Left ventricle myocardium inferior (tissue), 1 donor: ENCODE measurements around the gene MDH1. TPM values are rescaled to one million over a fixed set of nuclear protein-coding genes. Genes with fewer than 3 reads are reported as not detected.
"Not testable (repeated sequence)": the region's sequence is repeated elsewhere in the genome, so short reads cannot be mapped to it uniquely, and the experiment has no call there.

Source experiments
- DNase-seq: peaks from one replicate; pipeline ENCODE4 v3.0.0-alpha.2; 2020
- H3K27ac ChIP-seq: fragments of 200-600 bp; replicated peaks from 2 replicates; pipeline ENCODE4 v1.8.0; 2021
- H3K27me3 ChIP-seq: fragments of 200-600 bp; 2 replicates; pipeline ENCODE4 v1.8.0; 2021; ENCODE audit warnings: low read depth
- H3K36me3 ChIP-seq: fragments of 200-600 bp; 2 replicates; pipeline ENCODE4 v1.8.0; 2021
- H3K4me1 ChIP-seq: fragments of 200-600 bp; 2 replicates; pipeline ENCODE4 v1.8.0; 2021
- H3K4me3 ChIP-seq: fragments of 200-600 bp; 2 replicates; pipeline ENCODE4 v1.8.0; 2021; ENCODE audit warnings: mild to moderate bottlenecking, moderate library complexity
- H3K9me3 ChIP-seq: fragments of 200-600 bp; replicated peaks from 2 replicates; pipeline ENCODE4 v1.8.0; 2021
- intact Hi-C: fragments of 100-400 bp; cut with micrococcal nuclease; formaldehyde crosslinking; loops from one replicate; pipeline ENCODE4 v1.11.0; 2022
- total RNA-seq: library from RNA; stranded (reverse); fragmentation: NEBNext Ultra II Directional; extraction: Animal tissue kit (Norgen Biotek cat#: 25700); gene quantifications from one replicate; pipeline ENCODE4 v1.2.1, GENCODE V29; 2021
- TF ChIP-seq, protein P1 (sequence below): fragments of 200-600 bp; IDR thresholded peaks from 2 replicates; pipeline ENCODE4 v1.8.0; 2021; ENCODE audit warnings: antibody characterized with exemption, mild to moderate bottlenecking, borderline replicate concordance
- donor health status: DM: no; HTN: yes; CAD: no; lungs with severe emphysema.

MDH1 gene
- total RNA-seq, 1 donor from 2014 or later, result 1,481 TPM

DNA sequence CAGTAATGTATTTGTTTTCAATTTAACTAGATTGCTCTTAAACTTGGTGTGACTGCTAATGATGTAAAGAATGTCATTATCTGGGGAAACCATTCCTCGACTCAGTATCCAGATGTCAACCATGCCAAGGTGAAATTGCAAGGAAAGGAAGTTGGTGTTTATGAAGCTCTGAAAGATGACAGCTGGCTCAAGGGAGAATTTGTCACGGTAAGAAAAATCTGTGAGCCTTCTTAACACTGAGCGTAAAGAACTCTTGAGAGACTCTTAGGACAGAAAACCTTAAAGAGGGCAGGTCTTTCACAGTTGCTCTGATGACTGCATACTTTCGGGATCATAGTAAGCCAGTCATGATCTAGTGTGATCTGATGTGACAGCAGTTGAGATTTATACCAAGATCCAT lies 15.9 kb downstream of the MDH1 start:
- DNase-seq, result no peak
- H3K27ac ChIP-seq, result no peak overlapping the region
- peaks cover 84% of the 10 kb centered on the region for H3K36me3 ChIP-seq
- peaks cover 14% of the 10 kb centered on the region for H3K4me1 ChIP-seq
- H3K9me3 ChIP-seq, result no peaks in the 10 kb centered on the region
- intact Hi-C loops, result no loop called here
- H3K27me3 ChIP-seq, result no peaks in the 10 kb centered on the region
- no peak overlapping the region for H3K4me3 ChIP-seq
- TF ChIP-seq, protein P1, sequence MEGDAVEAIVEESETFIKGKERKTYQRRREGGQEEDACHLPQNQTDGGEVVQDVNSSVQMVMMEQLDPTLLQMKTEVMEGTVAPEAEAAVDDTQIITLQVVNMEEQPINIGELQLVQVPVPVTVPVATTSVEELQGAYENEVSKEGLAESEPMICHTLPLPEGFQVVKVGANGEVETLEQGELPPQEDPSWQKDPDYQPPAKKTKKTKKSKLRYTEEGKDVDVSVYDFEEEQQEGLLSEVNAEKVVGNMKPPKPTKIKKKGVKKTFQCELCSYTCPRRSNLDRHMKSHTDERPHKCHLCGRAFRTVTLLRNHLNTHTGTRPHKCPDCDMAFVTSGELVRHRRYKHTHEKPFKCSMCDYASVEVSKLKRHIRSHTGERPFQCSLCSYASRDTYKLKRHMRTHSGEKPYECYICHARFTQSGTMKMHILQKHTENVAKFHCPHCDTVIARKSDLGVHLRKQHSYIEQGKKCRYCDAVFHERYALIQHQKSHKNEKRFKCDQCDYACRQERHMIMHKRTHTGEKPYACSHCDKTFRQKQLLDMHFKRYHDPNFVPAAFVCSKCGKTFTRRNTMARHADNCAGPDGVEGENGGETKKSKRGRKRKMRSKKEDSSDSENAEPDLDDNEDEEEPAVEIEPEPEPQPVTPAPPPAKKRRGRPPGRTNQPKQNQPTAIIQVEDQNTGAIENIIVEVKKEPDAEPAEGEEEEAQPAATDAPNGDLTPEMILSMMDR, result no peak

DNA sequence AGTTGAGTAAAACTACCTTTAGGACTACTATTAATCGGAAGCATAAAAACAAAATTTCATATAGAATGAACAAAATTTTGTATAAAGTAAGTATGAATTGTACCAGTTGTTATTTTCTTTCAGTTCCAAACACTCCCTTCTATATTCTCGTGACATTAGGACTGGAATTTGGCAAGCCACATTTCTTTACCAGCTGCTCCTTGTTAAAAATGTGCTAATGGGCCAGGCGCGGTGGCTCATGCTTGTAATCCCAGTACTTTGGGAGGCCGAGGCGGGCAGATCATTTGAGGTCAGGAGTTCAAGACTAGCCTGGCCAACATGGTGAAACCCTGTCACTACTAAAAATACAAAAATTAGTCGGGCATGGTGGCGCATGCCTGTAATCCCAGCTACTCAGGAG lies 20.1 kb downstream of the MDH1 start:
- H3K4me3 ChIP-seq, H3K27ac ChIP-seq, H3K27me3 ChIP-seq, H3K4me1 ChIP-seq, DNase-seq, H3K9me3 ChIP-seq, intact Hi-C loops: not testable (repeated sequence)
- peaks cover 42% of the 10 kb centered on the region for H3K36me3 ChIP-seq

DNA sequence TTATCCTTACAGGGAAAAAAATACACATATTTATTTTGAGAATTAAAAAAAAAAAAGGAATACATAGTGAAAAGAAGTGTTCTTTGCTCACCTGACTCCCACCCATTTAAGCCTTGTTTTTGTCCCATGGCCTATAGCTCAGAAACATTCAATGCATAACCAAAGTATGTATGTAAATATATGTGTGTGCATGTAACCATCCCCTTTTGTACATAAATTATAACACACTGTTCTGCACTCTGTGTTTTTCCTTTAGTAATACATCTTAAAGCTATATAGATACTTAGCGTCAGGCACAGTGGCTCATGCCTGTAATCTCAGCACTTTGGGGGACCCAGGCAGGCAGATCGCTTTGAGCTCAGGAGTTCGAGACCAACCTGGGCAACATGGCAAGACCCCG lies 21.8 kb downstream of the MDH1 start:
- intact Hi-C loops, result no loop called here
- no peaks in the 10 kb centered on the region for H3K9me3 ChIP-seq
- no peak overlapping the region for H3K4me3 ChIP-seq
- no peak overlapping the region for H3K27ac ChIP-seq
- TF ChIP-seq, protein P1, result no peak
- no peaks in the 10 kb centered on the region for H3K27me3 ChIP-seq
- no peaks in the 10 kb centered on the region for H3K4me1 ChIP-seq
- H3K36me3 ChIP-seq, result peaks cover 26% of the 10 kb centered on the region
- DNase-seq, result no peak

DNA sequence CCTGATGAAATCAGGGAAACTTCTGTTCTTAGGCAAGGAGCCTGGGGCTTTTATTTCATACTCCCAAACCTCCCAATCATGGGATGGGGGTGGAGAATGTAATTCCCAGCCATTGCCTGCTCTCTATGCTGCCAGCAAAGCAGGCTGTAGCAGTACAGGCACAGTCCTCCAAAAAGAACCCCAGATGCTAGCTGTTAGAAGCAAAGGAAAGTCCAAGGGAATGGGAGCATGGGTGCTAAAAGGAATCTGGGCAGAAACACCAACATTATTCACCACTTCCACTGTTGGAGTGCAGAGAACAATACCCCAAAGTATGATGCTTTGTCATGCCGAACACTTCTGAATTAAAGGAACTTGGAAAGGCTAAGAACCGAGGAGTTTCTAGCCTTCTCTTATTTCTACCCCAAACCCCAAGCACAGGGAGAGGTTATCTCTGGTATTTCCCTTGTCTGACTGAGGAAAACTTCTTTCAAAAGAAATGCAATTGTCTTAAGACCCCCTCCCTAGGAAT lies 24.7 kb downstream of the MDH1 start:
- DNase-seq, result no peak
- Histone ChIP-seq H3K27me3 (no peaks in the 10 kb centered on the region), H3K9me3 (no peaks in the 10 kb centered on the region), H3K36me3 (no peaks in the 10 kb centered on the region), H3K27ac (no peak overlapping the region), H3K4me3 (no peak overlapping the region), H3K4me1 (no peaks in the 10 kb centered on the region)
- intact Hi-C loops, result no loop called here
- TF ChIP-seq, protein P1, result no peak

DNA sequence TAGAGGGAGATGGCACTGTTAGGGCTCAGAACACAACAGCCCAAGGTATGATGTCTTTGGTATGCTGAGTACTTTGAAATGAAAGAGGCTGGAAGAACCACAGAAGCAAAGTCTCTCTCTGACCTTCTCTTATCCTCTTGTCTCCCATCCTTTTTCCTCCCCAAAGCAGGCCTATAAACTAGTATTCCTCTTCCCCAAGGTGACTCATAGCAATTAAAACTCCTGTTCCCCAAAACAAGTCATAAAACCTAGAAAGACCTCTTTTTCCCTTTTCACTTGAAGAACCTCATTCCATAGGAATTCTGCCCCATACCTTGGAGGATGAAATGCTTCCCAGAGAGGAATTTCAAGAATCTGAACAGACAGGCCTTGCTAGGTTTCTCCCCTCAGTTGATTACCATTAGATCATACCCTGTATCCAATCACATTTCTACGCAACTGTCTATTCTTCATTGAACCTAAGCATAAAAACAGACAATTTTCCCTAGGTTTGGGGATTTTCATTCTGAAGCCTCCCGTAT lies 25.7 kb downstream of the MDH1 start:
- DNase-seq, result no peak
- H3K27ac ChIP-seq, result no peak overlapping the region
- TF ChIP-seq, protein P1, result no peak
- H3K4me3 ChIP-seq, result no peak overlapping the region
- intact Hi-C loops, result no loop called here
- H3K9me3 ChIP-seq, result no peaks in the 10 kb centered on the region
- H3K36me3 ChIP-seq, result no peaks in the 10 kb centered on the region
- H3K4me1 ChIP-seq, result no peaks in the 10 kb centered on the region
- no peaks in the 10 kb centered on the region for H3K27me3 ChIP-seq

DNA sequence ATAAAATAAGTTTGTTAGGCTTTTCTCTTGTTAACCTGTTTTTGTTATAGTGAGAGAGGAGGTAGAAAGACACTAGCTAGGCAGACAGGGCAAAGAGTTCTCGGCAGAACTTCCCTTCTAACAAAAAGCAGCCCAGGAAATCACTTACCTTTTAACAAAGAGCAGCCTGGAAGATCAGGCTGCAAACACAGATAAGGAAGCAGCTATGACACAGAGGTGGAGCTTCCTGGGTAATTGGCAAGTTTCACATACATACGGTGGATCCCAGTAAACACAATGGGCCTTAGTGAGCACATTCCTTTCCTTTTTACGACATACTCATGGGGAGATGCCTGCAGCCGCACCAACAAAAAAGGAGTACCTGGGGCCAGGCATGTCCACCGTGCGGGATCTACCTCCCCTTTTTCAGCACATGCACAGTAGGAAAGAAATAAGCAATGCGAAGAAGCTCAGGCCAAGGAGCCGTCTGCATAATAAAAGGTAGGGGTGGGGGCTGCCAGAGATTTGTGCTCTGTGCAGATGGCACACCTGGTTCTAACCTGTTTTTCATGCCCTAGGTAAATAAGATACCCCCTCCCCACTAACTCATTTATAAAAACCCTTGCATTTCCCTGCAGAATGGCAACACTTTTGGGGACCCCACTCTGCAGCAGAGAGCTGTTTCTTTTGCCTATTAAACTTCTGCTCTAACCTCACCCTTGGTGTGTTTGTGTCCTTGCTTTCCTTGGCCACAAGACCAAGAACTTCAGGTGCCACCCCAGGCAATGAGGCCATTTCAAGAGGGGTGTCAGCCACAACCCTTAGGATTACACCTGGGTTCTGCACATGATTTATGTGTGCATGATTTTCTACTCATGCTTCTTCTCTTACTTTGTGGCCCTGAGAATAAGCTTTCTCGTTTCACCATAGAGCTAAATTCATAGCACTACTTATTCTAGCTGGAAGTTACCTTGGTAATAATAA lies 26.5 kb downstream of the MDH1 start:
- intact Hi-C loops, result no loop called here
- TF ChIP-seq, protein P1, result no peak
- DNase-seq, result no peak
- no peaks in the 10 kb centered on the region for H3K4me1 ChIP-seq
- no peak overlapping the region for H3K27ac ChIP-seq
- H3K9me3 ChIP-seq, result no peaks in the 10 kb centered on the region
- H3K27me3 ChIP-seq, result no peaks in the 10 kb centered on the region
- no peak overlapping the region for H3K4me3 ChIP-seq
- no peaks in the 10 kb centered on the region for H3K36me3 ChIP-seq
